IMR-90 (cell line): ENCODE measurements around the gene SPTB. TPM values are rescaled to one million over a fixed set of nuclear protein-coding genes. Genes with fewer than 3 reads are reported as not detected.

Experiments used
- ATAC-seq: fragments of 200-7000 bp; cut with Tn5 transposase; 2 replicates; pipeline ENCODE4 v1.9.1; 2020; ENCODE audit warnings: low read depth, mild to moderate bottlenecking, moderate library complexity
- BruUV-seq: library from RNA; stranded (reverse); fragments of 400-500 nt; replicated peaks from 2 replicates; lab custom pipeline; 2021; lab: Mats Ljungman, UMichigan
- CTCF ChIA-PET: fragments of 300-600 bp; formaldehyde crosslinking; extraction: SDS; loops from one replicate; lab custom pipeline; 2021; ENCODE audit warnings: antibody characterized with exemption; lab: Yijun Ruan, JAX
- POLR2A ChIA-PET: fragments of 300-600 bp; sonication (Branson Sonifier 250); formaldehyde crosslinking; loops from one replicate; lab custom pipeline; 2022; ENCODE audit warnings: antibody characterized with exemption; ENCODE audit not compliant: unreplicated experiment; lab: Charles Lee
- DNase-seq: peaks from one replicate; pipeline ENCODE4 v3.0.0; 2013
- H2AFZ ChIP-seq: replicated peaks from 2 replicates; pipeline ENCODE3; 2013; ENCODE audit warnings: low read length, mild to moderate bottlenecking; ENCODE audit not compliant: poor library complexity
- H2AK5ac ChIP-seq: 2 replicates; pipeline ENCODE4 v1.6.1; 2013; ENCODE audit warnings: low read depth, low read length, inconsistent platforms
- H2AK9ac ChIP-seq: replicated peaks from 2 replicates; pipeline ENCODE3; 2013; ENCODE audit warnings: mild to moderate bottlenecking, low read depth, low read length, moderate library complexity; ENCODE audit not compliant: poor library complexity
- H2BK120ac ChIP-seq: 2 replicates; pipeline ENCODE4 v1.6.1; 2013; ENCODE audit warnings: low read depth, low read length, inconsistent platforms
- H2BK15ac ChIP-seq: 3 replicates; pipeline ENCODE4 v1.6.1; 2013; ENCODE audit warnings: low read depth, low read length, inconsistent platforms
- H2BK20ac ChIP-seq: 2 replicates; pipeline ENCODE4 v1.6.1; 2013; ENCODE audit warnings: low read depth, mild to moderate bottlenecking, inconsistent platforms, low read length, moderate library complexity
- H2BK5ac ChIP-seq: 2 replicates; pipeline ENCODE4 v1.6.1; 2013; ENCODE audit warnings: mild to moderate bottlenecking, low read depth, low read length, inconsistent platforms; ENCODE audit not compliant: poor library complexity, severe bottlenecking
- H3K14ac ChIP-seq: replicated peaks from 2 replicates; pipeline ENCODE4 v1.6.1; 2013; ENCODE audit warnings: low read depth, low read length, inconsistent platforms
- H3K18ac ChIP-seq: 2 replicates; pipeline ENCODE4 v1.6.1; 2013; ENCODE audit warnings: low read depth, low read length, control low read depth
- H3K23ac ChIP-seq: 2 replicates; pipeline ENCODE4 v1.6.1; 2013; ENCODE audit warnings: low read depth, low read length, inconsistent platforms
- H3K27ac ChIP-seq: 2 replicates; pipeline ENCODE4 v1.5.1; 2013; ENCODE audit warnings: mild to moderate bottlenecking, control low read depth, low read length; ENCODE audit not compliant: insufficient read depth
- H3K27me3 ChIP-seq: 2 replicates; pipeline ENCODE4 v1.6.1; 2013; ENCODE audit warnings: low read length; ENCODE audit not compliant: control insufficient read depth, insufficient read depth
- H3K36me3 ChIP-seq: 2 replicates; pipeline ENCODE4 v1.6.1; 2013; ENCODE audit warnings: low read length, mixed read lengths; ENCODE audit not compliant: control insufficient read depth, insufficient read depth
- H3K4ac ChIP-seq: 2 replicates; pipeline ENCODE4 v1.6.1; 2013; ENCODE audit warnings: low read depth, low read length, inconsistent platforms
- H3K4me1 ChIP-seq: 2 replicates; pipeline ENCODE4 v1.6.1; 2013; ENCODE audit warnings: low read length, mixed read lengths; ENCODE audit not compliant: control insufficient read depth, insufficient read depth
- H3K4me2 ChIP-seq: 2 replicates; pipeline ENCODE4 v1.6.1; 2013; ENCODE audit warnings: low read depth, mild to moderate bottlenecking, control low read depth, low read length, moderate library complexity
- H3K4me3 ChIP-seq: 2 replicates; pipeline ENCODE4 v1.5.1; 2013; ENCODE audit warnings: low read depth, mild to moderate bottlenecking, control low read depth, low read length, moderate library complexity; ENCODE audit not compliant: insufficient read depth
- H3K56ac ChIP-seq: 2 replicates; pipeline ENCODE4 v1.6.1; 2013; ENCODE audit warnings: low read length, inconsistent platforms; ENCODE audit not compliant: insufficient read depth; ENCODE audit errors: extremely low read depth
- H3K79me1 ChIP-seq, 2 experiments: 2 replicates each; pipeline ENCODE4 v1.6.1; 2013; ENCODE audit warnings: low read length in 2 of 2, inconsistent platforms in 1 of 2, low read depth in 1 of 2
- H3K9ac ChIP-seq: 2 replicates; pipeline ENCODE4 v1.6.1; 2013; ENCODE audit warnings: low read depth, low read length, control low read depth
- H3K9me1 ChIP-seq: 2 replicates; pipeline ENCODE4 v1.6.1; 2013; ENCODE audit warnings: low read length, inconsistent platforms; ENCODE audit not compliant: insufficient read depth
- H3K9me3 ChIP-seq: 2 replicates; pipeline ENCODE4 v1.6.1; 2013; ENCODE audit warnings: low read length; ENCODE audit not compliant: control insufficient read depth, insufficient read depth
- H4K20me1 ChIP-seq: 2 replicates; pipeline ENCODE4 v1.6.1; 2013; ENCODE audit warnings: low read length, inconsistent platforms; ENCODE audit not compliant: insufficient read depth
- H4K5ac ChIP-seq: 2 replicates; pipeline ENCODE4 v1.6.1; 2013; ENCODE audit warnings: mild to moderate bottlenecking, low read depth, low read length, control low read depth
- H4K8ac ChIP-seq, 2 experiments: 2 replicates each; pipeline ENCODE4 v1.6.1; 2013; ENCODE audit warnings: low read depth in 2 of 2, low read length in 2 of 2, control low read depth in 1 of 2, inconsistent platforms in 1 of 2
- H4K91ac ChIP-seq: 2 replicates; pipeline ENCODE4 v1.6.1; 2013; ENCODE audit warnings: low read depth, low read length, inconsistent platforms; ENCODE audit not compliant: insufficient read depth
- BHLHE40 ChIP-seq: fragments of 150-350 bp; IDR thresholded peaks from 2 replicates; pipeline ENCODE4 v1.6.1; 2016; ENCODE audit warnings: mild to moderate bottlenecking, low read depth, low read length
- CEBPB ChIP-seq: IDR thresholded peaks from 2 replicates; pipeline ENCODE4 v1.6.1; 2012; ENCODE audit warnings: low read depth, low read length, improper control_type of control experiment
- CHD1 ChIP-seq: IDR thresholded peaks from 2 replicates; pipeline ENCODE4 v1.6.1; 2012; ENCODE audit warnings: low read depth, low read length, improper control_type of control experiment
- FOS ChIP-seq: fragments of 150-350 bp; IDR thresholded peaks from 2 replicates; pipeline ENCODE4 v1.6.1; 2016; ENCODE audit warnings: low read depth, low read length
- MAFK ChIP-seq: IDR thresholded peaks from 2 replicates; pipeline ENCODE4 v1.6.1; 2012; ENCODE audit warnings: low read depth, low read length, improper control_type of control experiment
- MAZ ChIP-seq: IDR thresholded peaks from 2 replicates; pipeline ENCODE4 v1.6.1; 2012; ENCODE audit warnings: low read depth, mild to moderate bottlenecking, low read length, improper control_type of control experiment, moderate library complexity, borderline replicate concordance
- MXI1 ChIP-seq: IDR thresholded peaks from 2 replicates; pipeline ENCODE4 v1.6.1; 2012; ENCODE audit warnings: low read depth, mild to moderate bottlenecking, low read length, moderate library complexity, borderline replicate concordance
- NFE2L2 ChIP-seq: fragments of 150-350 bp; IDR thresholded peaks from 2 replicates; pipeline ENCODE4 v1.6.1; 2016; ENCODE audit warnings: low read depth, mild to moderate bottlenecking, low read length
- POLR2A ChIP-seq: IDR thresholded peaks from 2 replicates; pipeline ENCODE4 v1.6.1; 2012; ENCODE audit warnings: mild to moderate bottlenecking, low read depth, low read length
- RAD21 ChIP-seq: IDR thresholded peaks from 2 replicates; pipeline ENCODE4 v1.6.1; 2012; ENCODE audit warnings: low read length, improper control_type of control experiment
- RCOR1 ChIP-seq: IDR thresholded peaks from 2 replicates; pipeline ENCODE4 v1.6.1; 2012; ENCODE audit warnings: mild to moderate bottlenecking, low read length, improper control_type of control experiment; ENCODE audit not compliant: insufficient replicate concordance
- RFX5 ChIP-seq: IDR thresholded peaks from 2 replicates; pipeline ENCODE4 v1.8.0; 2012; ENCODE audit warnings: low read depth, mild to moderate bottlenecking, low read length, moderate library complexity
- SMC3 ChIP-seq: fragments of 150-350 bp; IDR thresholded peaks from 2 replicates; pipeline ENCODE4 v1.6.1; 2016; ENCODE audit warnings: low read depth, mild to moderate bottlenecking, antibody characterized with exemption, low read length, moderate library complexity
- WGBS, 2 experiments: methylation state at CpG; one replicate each; pipeline versions ENCODE4 v1.1.5 to v1.1.7; 2013; ENCODE audit warnings: missing lambda C conversion rate in 2 of 2; ENCODE audit not compliant: insufficient read length in 1 of 2; ENCODE audit errors: extremely low coverage in 2 of 2; 5-methylcytosine and 5-hydroxymethylcytosine counted together
- dilution Hi-C: fragments of 300-500 bp; cut with HindIII; formaldehyde crosslinking; loops from one replicate; pipeline ENCODE4 v1.14.3; 2018; ENCODE audit warnings: low sequenced_read_pairs; ENCODE audit not compliant: unreplicated experiment
- in situ Hi-C: fragments of 300-500 bp; cut with MboI; formaldehyde crosslinking; loops from 3 replicates; pipeline ENCODE4 v1.14.3; 2019; ENCODE audit warnings: low sequenced_read_pairs, inconsistent platforms, mixed read lengths
- intact Hi-C: fragments of 100-400 bp; cut with micrococcal nuclease; formaldehyde crosslinking; loops from 2 replicates; pipeline ENCODE4 v1.10.0; 2022
- polyA plus RNA-seq, 3 experiments: library from polyadenylated mRNA; depleted of rRNA; stranded (reverse); fragments of >200 nt; gene quantifications; 2 replicates each; pipeline ENCODE4 v1.2.3, GENCODE V29; 2012; ENCODE audit warnings: low replicate concordance in 1 of 3
- total RNA-seq: library from RNA; depleted of rRNA; stranded (reverse); fragments of >200 nt; gene quantifications from 2 replicates; pipeline ENCODE4 v1.2.3, GENCODE V29; 2012
- TF ChIP-seq, protein P1 (sequence below): conservative IDR thresholded peaks from 2 replicates; pipeline ENCODE4 v1.5.1; 2012; ENCODE audit warnings: mild to moderate bottlenecking, low read depth, low read length, improper control_type of control experiment
- TF ChIP-seq, protein P2 (sequence below): fragments of 150-350 bp; IDR thresholded peaks from 2 replicates; pipeline ENCODE4 v1.6.1; 2016; ENCODE audit warnings: low read depth, mild to moderate bottlenecking, low read length, moderate library complexity, borderline replicate concordance
- TF ChIP-seq, protein P3 (sequence below): fragments of 150-350 bp; IDR thresholded peaks from 2 replicates; pipeline ENCODE4 v1.6.1; 2017; ENCODE audit warnings: mild to moderate bottlenecking, antibody characterized with exemption, low read length, low read depth

SPTB gene
- total and polyA plus RNA-seq, 2 of the 4 experiments (the other 2 are of a cell fraction), result under 0.01 to 0.07 TPM

DNA sequence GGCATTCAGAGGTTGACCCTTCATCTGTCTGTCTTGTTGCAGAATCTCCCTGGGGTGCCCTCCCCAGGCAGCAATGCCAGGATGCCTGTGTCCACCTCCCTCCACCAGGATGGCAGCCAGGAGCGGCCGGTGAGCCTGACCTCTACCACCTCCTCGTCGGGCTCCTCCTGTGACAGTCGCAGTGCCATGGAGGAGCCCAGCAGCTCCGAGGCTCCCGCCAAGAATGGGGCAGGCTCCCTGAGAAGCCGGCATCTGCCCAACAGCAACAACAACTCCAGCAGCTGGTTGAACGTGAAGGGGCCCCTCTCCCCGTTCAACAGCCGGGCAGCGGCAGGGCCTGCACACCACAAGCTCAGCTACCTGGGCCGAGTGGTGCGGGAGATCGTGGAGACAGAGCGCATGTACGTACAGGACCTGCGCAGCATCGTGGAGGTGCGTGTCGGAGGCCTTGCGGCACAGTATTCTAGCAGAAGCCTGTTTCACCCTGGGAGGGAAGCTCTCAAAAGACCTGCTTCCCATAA, 152.1 kb downstream of the SPTB start:
- in situ Hi-C loops (no loop called here), intact Hi-C loops (no loop called here), dilution Hi-C loops (no loop called here)
- H3K9ac ChIP-seq, result no peak overlapping the region
- H2AK9ac ChIP-seq, result peak overlapping the region; percentile 23
- DNase-seq (no peak), ATAC-seq (no peak)
- no peak overlapping the region for H3K23ac ChIP-seq
- 95% methylated on average over 4 of the region's 22 CpGs; no CpG with 5 or more reads in 1 of the 2 experiments for WGBS, 2 experiments
- TF ChIP-seq RFX5, result no peak
- no peak for TF ChIP-seq RAD21
- TF ChIP-seq, protein P1, sequence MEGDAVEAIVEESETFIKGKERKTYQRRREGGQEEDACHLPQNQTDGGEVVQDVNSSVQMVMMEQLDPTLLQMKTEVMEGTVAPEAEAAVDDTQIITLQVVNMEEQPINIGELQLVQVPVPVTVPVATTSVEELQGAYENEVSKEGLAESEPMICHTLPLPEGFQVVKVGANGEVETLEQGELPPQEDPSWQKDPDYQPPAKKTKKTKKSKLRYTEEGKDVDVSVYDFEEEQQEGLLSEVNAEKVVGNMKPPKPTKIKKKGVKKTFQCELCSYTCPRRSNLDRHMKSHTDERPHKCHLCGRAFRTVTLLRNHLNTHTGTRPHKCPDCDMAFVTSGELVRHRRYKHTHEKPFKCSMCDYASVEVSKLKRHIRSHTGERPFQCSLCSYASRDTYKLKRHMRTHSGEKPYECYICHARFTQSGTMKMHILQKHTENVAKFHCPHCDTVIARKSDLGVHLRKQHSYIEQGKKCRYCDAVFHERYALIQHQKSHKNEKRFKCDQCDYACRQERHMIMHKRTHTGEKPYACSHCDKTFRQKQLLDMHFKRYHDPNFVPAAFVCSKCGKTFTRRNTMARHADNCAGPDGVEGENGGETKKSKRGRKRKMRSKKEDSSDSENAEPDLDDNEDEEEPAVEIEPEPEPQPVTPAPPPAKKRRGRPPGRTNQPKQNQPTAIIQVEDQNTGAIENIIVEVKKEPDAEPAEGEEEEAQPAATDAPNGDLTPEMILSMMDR, result no peak
- TF ChIP-seq, protein P2, sequence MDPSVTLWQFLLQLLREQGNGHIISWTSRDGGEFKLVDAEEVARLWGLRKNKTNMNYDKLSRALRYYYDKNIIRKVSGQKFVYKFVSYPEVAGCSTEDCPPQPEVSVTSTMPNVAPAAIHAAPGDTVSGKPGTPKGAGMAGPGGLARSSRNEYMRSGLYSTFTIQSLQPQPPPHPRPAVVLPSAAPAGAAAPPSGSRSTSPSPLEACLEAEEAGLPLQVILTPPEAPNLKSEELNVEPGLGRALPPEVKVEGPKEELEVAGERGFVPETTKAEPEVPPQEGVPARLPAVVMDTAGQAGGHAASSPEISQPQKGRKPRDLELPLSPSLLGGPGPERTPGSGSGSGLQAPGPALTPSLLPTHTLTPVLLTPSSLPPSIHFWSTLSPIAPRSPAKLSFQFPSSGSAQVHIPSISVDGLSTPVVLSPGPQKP, result no peak
- no peak for TF ChIP-seq MAZ
- no peak for TF ChIP-seq SMC3
- TF ChIP-seq CHD1, result no peak
- TF ChIP-seq NFE2L2, result no peak
- no peak for TF ChIP-seq FOS
- TF ChIP-seq, protein P3, sequence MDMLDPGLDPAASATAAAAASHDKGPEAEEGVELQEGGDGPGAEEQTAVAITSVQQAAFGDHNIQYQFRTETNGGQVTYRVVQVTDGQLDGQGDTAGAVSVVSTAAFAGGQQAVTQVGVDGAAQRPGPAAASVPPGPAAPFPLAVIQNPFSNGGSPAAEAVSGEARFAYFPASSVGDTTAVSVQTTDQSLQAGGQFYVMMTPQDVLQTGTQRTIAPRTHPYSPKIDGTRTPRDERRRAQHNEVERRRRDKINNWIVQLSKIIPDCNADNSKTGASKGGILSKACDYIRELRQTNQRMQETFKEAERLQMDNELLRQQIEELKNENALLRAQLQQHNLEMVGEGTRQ, result no peak
- TF ChIP-seq POLR2A, result no peak
- TF ChIP-seq BHLHE40, result no peak
- TF ChIP-seq MXI1, result no peak
- TF ChIP-seq CEBPB, result no peak
- no peak for TF ChIP-seq MAFK
- TF ChIP-seq RCOR1, result no peak
- H3K56ac ChIP-seq, result no peak overlapping the region
- H4K5ac ChIP-seq, result no peak overlapping the region
- no peaks in the 10 kb centered on the region for H4K20me1 ChIP-seq
- H2BK20ac ChIP-seq, result no peak overlapping the region
- no peak overlapping the region for H2AFZ ChIP-seq
- H4K91ac ChIP-seq, result no peak overlapping the region
- BruUV-seq, result no TSS peak
- H3K18ac ChIP-seq, result no peak overlapping the region
- peaks cover 2% of the 10 kb centered on the region for H3K4me1 ChIP-seq
- H3K27ac ChIP-seq, result no peak overlapping the region
- no peak overlapping the region for H2BK120ac ChIP-seq
- no peaks in the 10 kb centered on the region for H3K27me3 ChIP-seq
- peaks cover 25% of the 10 kb centered on the region for H3K36me3 ChIP-seq
- H3K4me2 ChIP-seq, result no peak overlapping the region
- ChIA-PET CTCF (no interaction called here), POLR2A (no interaction called here)
- no peaks in the 10 kb centered on the region for H3K9me3 ChIP-seq
- H2BK5ac ChIP-seq, result no peak overlapping the region
- no peak overlapping the region for H3K14ac ChIP-seq
- no peak overlapping the region for H4K8ac ChIP-seq
- H3K4me3 ChIP-seq, result no peak overlapping the region
- H3K9me1 ChIP-seq, result peaks cover 4% of the 10 kb centered on the region; the same call in 1 of the 2 replicates
- H3K79me1 ChIP-seq, result peaks cover 0 to 7% of the 10 kb centered on the region in 2 experiments; a peak in 2 of 4 replicates
- no peak overlapping the region for H2AK5ac ChIP-seq
- no peak overlapping the region for H3K4ac ChIP-seq
- no peak overlapping the region for H2BK15ac ChIP-seq
